ENCODE results near the gene FCHSD2. TPM values are rescaled to one million over a fixed set of nuclear protein-coding genes. Genes with fewer than 3 reads are reported as not detected.

The FCHSD2 gene
- total and polyA plus RNA-seq, 2 of the 13 experiments (the other 11 are each of a cell fraction or from before 2014, with no cell fraction given) = 20.5 to 24.8 TPM

GRCh38 chr11:73158356-73159051 lies 16.4 kb upstream of the FCHSD2 start (continued):
- peak; percentile 94 for TF ChIP-seq PRDM10 (CRISPR knock-in tag; IDR thresholded peaks at IDR 0.05; ENCODE audit: low read depth)
- TF ChIP-seq ZNF766 (CRISPR knock-in tag; IDR thresholded peaks at IDR 0.05; ENCODE audit: borderline replicate concordance) = peak; percentile 80; the same call in 1 of the 2 replicates
- no peak for TF ChIP-seq MATR3 (CRISPR knock-in tag; IDR thresholded peaks at IDR 0.05)
- no peak for TF ChIP-seq EZH2 (conservative IDR thresholded peaks at IDR 0.05; ENCODE audit: low read depth, low read length)
- peak; percentile 89 for TF ChIP-seq RXRB (CRISPR knock-in tag; IDR thresholded peaks at IDR 0.05; ENCODE audit: borderline replicate concordance)
- peak; percentile 18; the same call in 1 of the 2 replicates for TF ChIP-seq HNF1A (IDR thresholded peaks at IDR 0.05; ENCODE audit: low read depth)
- peak; percentile 47; the same call in 1 of the 2 replicates for TF ChIP-seq HNF1A (CRISPR knock-in tag; IDR thresholded peaks at IDR 0.05; ENCODE audit: borderline replicate concordance)
- TF ChIP-seq ZBTB1 (CRISPR knock-in tag; IDR thresholded peaks at IDR 0.05; ENCODE audit: borderline replicate concordance) = no peak
- peak; percentile 57; the same call in 1 of the 2 replicates for TF ChIP-seq SKIL (CRISPR knock-in tag; IDR thresholded peaks at IDR 0.05; ENCODE audit: borderline replicate concordance)
- no peak for TF ChIP-seq CENPX (CRISPR knock-in tag; IDR thresholded peaks at IDR 0.05)
- TF ChIP-seq THAP9 (CRISPR knock-in tag; IDR thresholded peaks at IDR 0.05; ENCODE audit: borderline replicate concordance) = no peak
- peak; percentile 76 for TF ChIP-seq ZGPAT (CRISPR knock-in tag; IDR thresholded peaks at IDR 0.05)
- TF ChIP-seq ZNF567 (CRISPR knock-in tag; IDR thresholded peaks at IDR 0.05; ENCODE audit: borderline replicate concordance) = 0 out of 2 replicates have a peak, but pooled peaks have one; percentile 30
